ENCODE results near the gene PDE8A. TPM values are rescaled to one million over a fixed set of nuclear protein-coding genes. Genes with fewer than 3 reads are reported as not detected.

PDE8A gene
- total and polyA plus RNA-seq, 2 donors (not counting 3 experiments of a cell fraction or from before 2014, with no cell fraction given): 21.3 to 45.7 TPM

- DNase-seq (ENCODE audit: low read depth, low spot score): peak; percentile 84
- H3K4me2 ChIP-seq (ENCODE audit: insufficient read depth, low read length): peak overlapping the region; percentile 51
- CTCF ChIA-PET: interaction anchor here (0.9 to 3.3 kb wide), 5 partner anchors 10 to 55 kb away, joined by 3 to 11 read pairs (median 3); no protein-coding TSS in a partner anchor
These were observed 28.9 kb downstream of the PDE8A start for GRCh38 chr15:85010386-85011159.

More at GRCh38 chr15:85010386-85011159, 28.9 kb downstream of the PDE8A start:
- Histone ChIP-seq H3K27me3 (ENCODE audit: control insufficient read depth in 2 of 2, insufficient read depth in 2 of 2, low read length in 2 of 2) (no peaks in the 10 kb centered on the region), H3K4me3 (replicated peaks in 1 of 3; ENCODE audit: insufficient read depth in 1 of 3, low read depth in 1 of 3, low read length in 3 of 3) (no peak overlapping the region), H3K9me1 (replicated peaks; ENCODE audit: control insufficient read depth, extremely low read depth, insufficient read depth, low read length) (no peaks in the 10 kb centered on the region), H3K79me2 (ENCODE audit: control insufficient read depth, insufficient read depth, low read length) (peaks cover 22% of the 10 kb centered on the region), H3K27ac (ENCODE audit: insufficient read depth, low read depth, low read length) (peak overlapping the region; percentile 19), H3K9ac (replicated peaks; ENCODE audit: extremely low read depth, insufficient read depth, low read length) (no peak overlapping the region), H2AFZ (ENCODE audit: low read depth, low read length) (no peak overlapping the region), H3K36me3 (ENCODE audit: control insufficient read depth in 2 of 2, extremely low read depth in 1 of 2, insufficient read depth in 2 of 2, low read length in 2 of 2) (no peaks in the 10 kb centered on the region), H3K4me1 (ENCODE audit: control insufficient read depth, extremely low read depth, insufficient read depth, low read length) (peaks cover 12% of the 10 kb centered on the region), H3K9me3 (replicated peaks; ENCODE audit: control insufficient read depth, insufficient read depth, low read length) (no peaks in the 10 kb centered on the region), H4K20me1 (replicated peaks; ENCODE audit: control insufficient read depth, extremely low read depth, insufficient read depth, low read length) (no peaks in the 10 kb centered on the region)
- no TSS peak for BruUV-seq (replicated peaks)
- POLR2A ChIA-PET: no interaction called here
- FAIRE-seq: peak; percentile 46
- no peak for TF ChIP-seq GATA2 (IDR thresholded peaks at IDR 0.05; ENCODE audit: insufficient read depth, insufficient read length, low read depth, low read length)
- TF ChIP-seq CTCF (IDR thresholded peaks at IDR 0.05; ENCODE audit: extremely low read depth in 1 of 2, insufficient read depth in 1 of 2, low read depth in 1 of 2, low read length in 2 of 2): peak in 1 of 2 donors; percentile 21
- no peak for TF ChIP-seq MYC (IDR thresholded peaks at IDR 0.05; ENCODE audit: low read depth, low read length)
- TF ChIP-seq MAX (IDR thresholded peaks at IDR 0.05; ENCODE audit: insufficient read depth, insufficient read length): no peak
- TF ChIP-seq JUN (IDR thresholded peaks at IDR 0.05; ENCODE audit: borderline replicate concordance, insufficient read depth, insufficient read length, low read depth): no peak
- TF ChIP-seq POLR2A (IDR thresholded peaks at IDR 0.05; ENCODE audit: low read depth, low read length): no peak
- no peak for TF ChIP-seq FOS (IDR thresholded peaks at IDR 0.05; ENCODE audit: borderline replicate concordance, insufficient read depth, low read length)
- dilution Hi-C loops (cut with MboI; ENCODE audit: extremely low pct_ligation_motif_present, low sequenced_read_pairs) (no loop called here), intact Hi-C loops (cut with micrococcal nuclease) (no loop called here)
